Skeletal muscle satellite cell (primary cell): Measurements from ENCODE around the gene HADHB. TPM values are rescaled to one million over a fixed set of nuclear protein-coding genes. Genes with fewer than 3 reads are reported as not detected.

ENCODE experiments used
- H3K27me3 ChIP-seq: 2 replicates; pipeline ENCODE4 v1.7.0; 2013; ENCODE audit warnings: low read length; ENCODE audit not compliant: control insufficient read depth, insufficient read depth
- H3K36me3 ChIP-seq: 2 replicates; pipeline ENCODE4 v1.7.0; 2013; ENCODE audit warnings: mild to moderate bottlenecking, control low read depth, low read length; ENCODE audit not compliant: insufficient read depth
- H3K4me1 ChIP-seq: 2 replicates; pipeline ENCODE4 v1.7.0; 2013; ENCODE audit warnings: low read length; ENCODE audit not compliant: control insufficient read depth, insufficient read depth
- H3K4me2 ChIP-seq: 2 replicates; pipeline ENCODE4 v1.7.0; 2013; ENCODE audit warnings: mild to moderate bottlenecking, low read length
- H3K4me3 ChIP-seq: 2 replicates; pipeline ENCODE4 v1.7.0; 2013; ENCODE audit warnings: low read length
- H3K9ac ChIP-seq: 2 replicates; pipeline ENCODE4 v1.7.0; 2013; ENCODE audit warnings: mild to moderate bottlenecking, low read depth, low read length, moderate library complexity
- H3K9me3 ChIP-seq: replicated peaks from 2 replicates; pipeline ENCODE4 v1.7.0; 2013; ENCODE audit warnings: mild to moderate bottlenecking, control low read depth, low read length
- total RNA-seq: library from RNA; depleted of rRNA; stranded (reverse); fragments of >200 nt; gene quantifications from 2 replicates; pipeline ENCODE4 v1.2.3, GENCODE V29; 2012; rRNA removed

Gene HADHB
- total RNA-seq, result 91.1 and 92.3 TPM in 2 replicates

- Histone ChIP-seq H3K36me3 (no peaks in the 10 kb centered on the region), H3K9ac (peak within 1 kb of the TSS; percentile 94), H3K4me1 (peaks cover 22% of the 10 kb centered on the region), H3K4me2 (peak within 1 kb of the TSS; percentile 89), H3K9me3 (no peaks in the 10 kb centered on the region), H3K27me3 (no peaks in the 10 kb centered on the region), H3K4me3 (peak within 1 kb of the TSS; percentile 90)
Observed at GRCh38 chr2:26244309-26245230, at the start of gene HADHB, which contains the start of gene HADHA. Gene HADHB, plus strand, starts transcription at chr2:26244939. Its CDS starts 9,316 bp downstream, at chr2:26254255. Gene HADHA, minus strand, starts transcription at chr2:26244632. Its CDS starts 36 bp downstream, at chr2:26244596.

GRCh38 chr2:26195040-26195984 is 49.4 kb upstream of the HADHB start:
- Histone ChIP-seq H3K36me3 (peaks cover 90% of the 10 kb centered on the region), H3K4me3 (no peak overlapping the region), H3K4me1 (no peaks in the 10 kb centered on the region), H3K9me3 (no peaks in the 10 kb centered on the region), H3K4me2 (no peak overlapping the region), H3K27me3 (no peaks in the 10 kb centered on the region), H3K9ac (no peak overlapping the region)

- H3K27me3 ChIP-seq, result no peaks in the 10 kb centered on the region
- no peak overlapping the region for H3K9ac ChIP-seq
- peaks cover 86% of the 10 kb centered on the region for H3K36me3 ChIP-seq
- no peak overlapping the region for H3K4me3 ChIP-seq
- H3K4me2 ChIP-seq, result no peak overlapping the region
- H3K4me1 ChIP-seq, result no peaks in the 10 kb centered on the region
- no peaks in the 10 kb centered on the region for H3K9me3 ChIP-seq
Observed at GRCh38 chr2:26196683-26197418, 47.9 kb upstream of the HADHB start.

GRCh38 chr2:26197516-26197915 is 47.2 kb upstream of the HADHB start:
- H3K4me1 ChIP-seq, result no peaks in the 10 kb centered on the region
- no peak overlapping the region for H3K4me2 ChIP-seq
- H3K4me3 ChIP-seq, result no peak overlapping the region
- H3K9ac ChIP-seq, result no peak overlapping the region
- H3K36me3 ChIP-seq, result peaks cover 88% of the 10 kb centered on the region
- no peaks in the 10 kb centered on the region for H3K27me3 ChIP-seq
- no peaks in the 10 kb centered on the region for H3K9me3 ChIP-seq

- Histone ChIP-seq H3K4me1 (no peaks in the 10 kb centered on the region), H3K27me3 (no peaks in the 10 kb centered on the region), H3K4me3 (no peak overlapping the region), H3K9ac (no peak overlapping the region), H3K9me3 (no peaks in the 10 kb centered on the region), H3K4me2 (no peak overlapping the region), H3K36me3 (peaks cover 70% of the 10 kb centered on the region)
Observed at GRCh38 chr2:26202981-26203490, 41.7 kb upstream of the HADHB start.

- Histone ChIP-seq H3K9ac (no peak overlapping the region), H3K4me1 (no peaks in the 10 kb centered on the region), H3K36me3 (peaks cover 64% of the 10 kb centered on the region), H3K4me2 (no peak overlapping the region), H3K27me3 (no peaks in the 10 kb centered on the region), H3K9me3 (no peaks in the 10 kb centered on the region), H3K4me3 (no peak overlapping the region)
Observed at GRCh38 chr2:26203906-26204305, 40.8 kb upstream of the HADHB start.

- Histone ChIP-seq H3K36me3 (peaks cover 79% of the 10 kb centered on the region), H3K4me1 (no peaks in the 10 kb centered on the region), H3K27me3 (no peaks in the 10 kb centered on the region), H3K9me3 (no peaks in the 10 kb centered on the region), H3K4me3 (no peak overlapping the region), H3K9ac (no peak overlapping the region), H3K4me2 (no peak overlapping the region)
Observed at GRCh38 chr2:26212011-26212410, 32.7 kb upstream of the HADHB start.

GRCh38 chr2:26214759-26215158 is 30.0 kb upstream of the HADHB start:
- H3K9ac ChIP-seq, result no peak overlapping the region
- H3K4me1 ChIP-seq, result no peaks in the 10 kb centered on the region
- no peak overlapping the region for H3K4me3 ChIP-seq
- no peaks in the 10 kb centered on the region for H3K27me3 ChIP-seq
- no peak overlapping the region for H3K4me2 ChIP-seq
- H3K9me3 ChIP-seq, result no peaks in the 10 kb centered on the region
- H3K36me3 ChIP-seq, result peaks cover 78% of the 10 kb centered on the region

GRCh38 chr2:26215833-26216232 is 28.9 kb upstream of the HADHB start:
- Histone ChIP-seq H3K4me3 (no peak overlapping the region), H3K4me1 (no peaks in the 10 kb centered on the region), H3K27me3 (no peaks in the 10 kb centered on the region), H3K36me3 (peaks cover 78% of the 10 kb centered on the region), H3K4me2 (no peak overlapping the region), H3K9ac (no peak overlapping the region), H3K9me3 (no peaks in the 10 kb centered on the region)

- Histone ChIP-seq H3K4me3 (no peak overlapping the region), H3K4me1 (no peaks in the 10 kb centered on the region), H3K27me3 (no peaks in the 10 kb centered on the region), H3K9ac (no peak overlapping the region), H3K9me3 (no peaks in the 10 kb centered on the region), H3K36me3 (peaks cover 71% of the 10 kb centered on the region), H3K4me2 (no peak overlapping the region)
Observed at GRCh38 chr2:26216587-26216986, 28.2 kb upstream of the HADHB start.
